Pancreas (tissue), 10 donors: ENCODE results near the gene ABLIM2. TPM values are rescaled to one million over a fixed set of nuclear protein-coding genes. Genes with fewer than 3 reads are reported as not detected.
A peak's percentile ranks its signal among the peaks of the same experiment; 100 is the strongest.

Experiments used
- ATAC-seq, 4 donors: fragments of 200-7000 bp; cut with Tn5 transposase; one replicate each; pipeline versions ENCODE4 v1.8.0 to v1.9.1; 2020; ENCODE audit warnings: mild to moderate bottlenecking in 4 of 4, moderate library complexity in 4 of 4
- DNase-seq, 6 donors: peaks; one replicate each; pipeline ENCODE4 v3.0.0-alpha.2; 2020
- FAIRE-seq: peaks from 2 replicates; lab custom pipeline; 2012; peaks lifted over from hg19 to GRCh38; lab: Jason Lieb, UNC
- H3K27ac ChIP-seq, 4 donors: fragments of 200-600 bp; sonication (generic); 1 replicate in 3 of 4; 2 replicates in 1 of 4; pipeline versions ENCODE4 v1.5.0 to v1.8.0; 2020
- H3K27me3 ChIP-seq, 4 donors: fragments of 200-600 bp; one replicate each; pipeline ENCODE4 v1.8.0; 2021
- H3K36me3 ChIP-seq, 3 donors: fragments of 200-600 bp; sonication (generic) in 1 of 3; one replicate each; pipeline versions ENCODE4 v1.5.0 to v1.8.0; 2020 to 2021
- H3K4me1 ChIP-seq, 3 donors: fragments of 200-600 bp; one replicate each; pipeline ENCODE4 v1.8.0; 2021
- H3K4me3 ChIP-seq, 4 donors: fragments of 200-600 bp; sonication (generic) in 2 of 4; one replicate each; pipeline versions ENCODE4 v1.5.0 to v1.8.0; 2020 to 2021
- H3K9me3 ChIP-seq, 4 donors: fragments of 200-600 bp; one replicate each; pipeline ENCODE4 v1.8.0; 2021
- WGBS, 2 donors: extraction: QIAGEN DNeasy Blood & Tissue Kit; methylation state at CpG; one replicate each; pipeline ENCODE4 v1.1.7; 2013; 5-methylcytosine and 5-hydroxymethylcytosine counted together
- intact Hi-C, 3 donors: fragments of 100-400 bp; cut with DNase I; formaldehyde crosslinking; loops; one replicate each; pipeline versions ENCODE4 v1.11.1 to v1.14.2; 2022
- polyA plus RNA-seq, 2 donors: library from polyadenylated mRNA; stranded (reverse); fragments of 200-250 nt; gene quantifications; one replicate each; pipeline ENCODE4 v1.2.3, GENCODE V29; 2013
- total RNA-seq, 6 donors: library from RNA; stranded (reverse); fragmentation: NEBNext Ultra II Directional in 4 of 6; extraction: Animal tissue kit (Norgen Biotek cat#: 25700) in 4 of 6; gene quantifications; one replicate each; pipeline versions ENCODE4 v1.2.1 to v1.2.4, GENCODE V29; 2021 to 2023
- TF ChIP-seq, protein P1 (sequence below), 4 donors: fragments of 200-600 bp; sonication (generic) in 3 of 4; IDR thresholded peaks; one replicate each; pipeline versions ENCODE4 v1.5.0 to v1.8.0; 2021; ENCODE audit warnings: antibody characterized with exemption in 4 of 4
- donor health status: healthy with polysubstance abuse.
- donor health status: DM: no; HTN: no; CAD: no; lungs with moderate emphysema.
- donor health status: DM: no; HTN: no; CAD: no.
- donor health status: control.
- donor health status: control.
- donor health status: Bipolar disorder and iron deficiency.
- donor health status: DM: yes; HTN: yes; CAD: no.
- donor health status: DM: no; HTN: no; CAD: no.
- donor health status: DM: no; HTN: no; CAD: no.
- donor health status: DM: yes; HTN: yes; CAD: no.

Gene ABLIM2
- total and polyA plus RNA-seq, 8 donors, result 4.3 to 13.1 (median 6.6) TPM

DNA sequence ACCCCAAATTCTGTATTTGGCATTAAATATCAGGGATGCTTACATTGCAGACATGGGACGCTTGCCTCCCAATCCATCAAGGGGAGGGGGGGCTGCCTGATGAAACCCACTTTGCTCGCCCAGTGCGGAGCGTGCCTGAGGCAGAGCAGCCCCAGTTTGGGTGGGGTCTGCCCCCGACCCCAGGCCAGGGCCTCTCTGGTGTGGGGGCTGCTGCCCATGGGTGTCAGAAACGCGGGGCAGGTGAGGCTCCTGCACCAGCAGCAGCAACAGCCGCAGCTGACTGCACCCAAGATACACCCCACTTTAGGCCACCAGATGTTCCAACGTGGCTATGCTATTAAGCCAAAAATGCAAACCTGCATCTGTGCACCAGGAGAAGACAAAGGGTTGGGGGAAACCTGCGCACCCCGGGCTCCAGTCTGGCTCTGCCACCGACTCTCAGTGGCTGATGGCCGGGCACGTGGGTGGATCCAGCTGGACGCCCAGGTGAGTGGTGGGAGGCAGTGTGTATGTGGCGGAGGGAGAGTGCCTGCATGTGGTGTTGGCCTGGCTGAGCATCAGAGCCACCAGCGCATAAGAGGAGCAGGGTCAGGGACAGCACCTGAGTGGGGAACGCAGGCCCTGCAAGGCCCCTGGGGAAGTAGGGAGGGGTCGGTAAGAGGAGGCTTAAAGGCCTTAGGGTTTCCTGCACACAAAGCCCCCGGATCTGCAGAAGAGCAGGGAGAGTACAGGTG is 86.2 kb downstream of the ABLIM2 start:
- DNase-seq (peak in 1 of 6 donors; percentile 49), FAIRE-seq (no peak), ATAC-seq (no peak)
- intact Hi-C loops, result no loop called here
- no peaks in the 10 kb centered on the region for H3K27me3 ChIP-seq
- TF ChIP-seq, protein P1, sequence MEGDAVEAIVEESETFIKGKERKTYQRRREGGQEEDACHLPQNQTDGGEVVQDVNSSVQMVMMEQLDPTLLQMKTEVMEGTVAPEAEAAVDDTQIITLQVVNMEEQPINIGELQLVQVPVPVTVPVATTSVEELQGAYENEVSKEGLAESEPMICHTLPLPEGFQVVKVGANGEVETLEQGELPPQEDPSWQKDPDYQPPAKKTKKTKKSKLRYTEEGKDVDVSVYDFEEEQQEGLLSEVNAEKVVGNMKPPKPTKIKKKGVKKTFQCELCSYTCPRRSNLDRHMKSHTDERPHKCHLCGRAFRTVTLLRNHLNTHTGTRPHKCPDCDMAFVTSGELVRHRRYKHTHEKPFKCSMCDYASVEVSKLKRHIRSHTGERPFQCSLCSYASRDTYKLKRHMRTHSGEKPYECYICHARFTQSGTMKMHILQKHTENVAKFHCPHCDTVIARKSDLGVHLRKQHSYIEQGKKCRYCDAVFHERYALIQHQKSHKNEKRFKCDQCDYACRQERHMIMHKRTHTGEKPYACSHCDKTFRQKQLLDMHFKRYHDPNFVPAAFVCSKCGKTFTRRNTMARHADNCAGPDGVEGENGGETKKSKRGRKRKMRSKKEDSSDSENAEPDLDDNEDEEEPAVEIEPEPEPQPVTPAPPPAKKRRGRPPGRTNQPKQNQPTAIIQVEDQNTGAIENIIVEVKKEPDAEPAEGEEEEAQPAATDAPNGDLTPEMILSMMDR (IDR thresholded peaks at IDR 0.05), result no peak
- H3K4me1 ChIP-seq, result no peaks in the 10 kb centered on the region
- H3K4me3 ChIP-seq, result no peak overlapping the region
- H3K9me3 ChIP-seq, result no peaks in the 10 kb centered on the region
- H3K36me3 ChIP-seq, result no peaks in the 10 kb centered on the region
- H3K27ac ChIP-seq, result no peak overlapping the region
- 87 to 92% methylated on average over 20 of the region's 20 CpGs for WGBS, 2 donors

DNA sequence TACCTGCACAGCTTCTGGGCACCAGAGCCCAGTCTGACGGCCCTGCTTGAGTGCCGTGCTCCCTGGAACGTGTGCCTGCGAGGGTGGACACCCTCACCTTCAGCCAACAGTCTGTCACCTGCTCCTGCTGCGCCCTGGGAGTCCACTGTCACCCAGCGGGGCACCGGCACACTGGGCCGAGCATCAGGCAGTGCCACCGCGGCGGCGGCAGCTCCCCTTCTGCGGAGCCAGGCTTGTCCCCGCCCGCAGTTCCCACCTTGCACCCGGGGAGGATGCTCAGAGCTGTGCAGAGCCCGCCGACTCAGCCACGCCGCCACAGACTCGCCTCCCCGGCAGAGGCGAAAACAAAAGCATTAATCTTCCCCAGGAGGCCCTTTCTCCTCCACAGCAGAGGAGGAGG is 86.8 kb downstream of the ABLIM2 start:
- WGBS, 2 donors, result 75% methylated on average over 23 of the region's 23 CpGs
- DNase-seq, result peak in 1 of 6 donors; percentile 55
- TF ChIP-seq, protein P1 (IDR thresholded peaks at IDR 0.05), result no peak
- H3K9me3 ChIP-seq, result no peaks in the 10 kb centered on the region
- H3K27ac ChIP-seq, result no peak overlapping the region
- H3K4me3 ChIP-seq, result no peak overlapping the region
- no peaks in the 10 kb centered on the region for H3K36me3 ChIP-seq
- no peak for FAIRE-seq
- intact Hi-C loops, result no loop called here
- no peaks in the 10 kb centered on the region for H3K27me3 ChIP-seq
- H3K4me1 ChIP-seq, result no peaks in the 10 kb centered on the region
- ATAC-seq, result peak in 2 of 4 donors; percentile 29 to 57

DNA sequence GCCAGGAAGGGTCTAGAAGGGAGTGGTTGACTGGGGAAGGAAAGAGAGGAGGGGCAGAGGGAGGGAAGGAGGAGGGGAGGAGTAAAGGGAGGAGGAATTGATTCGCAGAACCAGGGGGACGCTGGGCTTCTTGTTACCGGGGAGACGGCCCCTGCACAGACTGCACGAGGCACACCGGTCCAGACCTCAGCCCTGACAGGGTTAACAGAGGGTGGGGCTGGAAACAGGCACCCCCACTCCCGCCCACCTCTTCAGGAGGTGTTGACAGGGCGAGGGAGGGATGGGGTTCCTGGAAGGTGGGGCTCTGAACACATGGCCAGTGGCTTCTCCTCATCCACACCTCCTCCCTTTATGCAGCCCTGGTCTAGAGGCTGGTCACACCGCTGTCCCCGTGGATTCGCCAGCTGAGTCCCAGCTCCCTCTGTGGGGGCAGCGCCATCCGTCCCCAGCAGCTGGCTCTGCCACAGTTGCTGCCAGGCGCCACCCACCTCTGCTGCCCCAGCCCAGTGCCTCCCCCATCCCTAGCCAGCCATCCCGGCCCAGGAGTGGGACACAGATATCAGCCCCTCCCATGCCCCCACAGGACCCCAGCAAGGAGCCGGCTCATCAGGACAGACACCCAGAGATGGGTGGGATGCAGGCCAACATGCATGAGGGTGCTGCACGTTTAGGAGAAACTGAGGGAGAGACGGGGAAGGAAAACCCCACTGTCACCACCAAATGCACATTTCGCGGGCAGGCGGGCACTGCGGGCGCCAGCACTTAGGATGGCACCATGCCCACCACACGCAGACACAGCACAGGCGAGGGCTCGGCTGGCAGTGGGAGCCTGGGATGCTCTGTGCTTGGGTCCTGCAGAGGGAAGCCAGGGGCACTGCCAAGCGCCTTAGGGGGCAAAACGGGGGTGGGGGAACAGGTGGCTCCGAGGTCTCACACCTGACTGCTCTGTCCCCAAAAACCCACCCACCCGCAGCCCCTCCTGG is 87.6 kb downstream of the ABLIM2 start:
- no peaks in the 10 kb centered on the region for H3K4me1 ChIP-seq
- no peak overlapping the region for H3K27ac ChIP-seq
- peak in 2 of 4 donors; percentile 46 to 57 for ATAC-seq
- intact Hi-C loops, result no loop called here
- no peak overlapping the region for H3K4me3 ChIP-seq
- TF ChIP-seq, protein P1 (IDR thresholded peaks at IDR 0.05), result no peak
- no peak for FAIRE-seq
- H3K9me3 ChIP-seq, result no peaks in the 10 kb centered on the region
- DNase-seq, result peak in 1 of 6 donors; percentile 56
- H3K27me3 ChIP-seq, result no peaks in the 10 kb centered on the region
- WGBS, 2 donors, result 75 to 76% methylated on average over 27 to 30 of the region's 30 CpGs
- no peaks in the 10 kb centered on the region for H3K36me3 ChIP-seq

DNA sequence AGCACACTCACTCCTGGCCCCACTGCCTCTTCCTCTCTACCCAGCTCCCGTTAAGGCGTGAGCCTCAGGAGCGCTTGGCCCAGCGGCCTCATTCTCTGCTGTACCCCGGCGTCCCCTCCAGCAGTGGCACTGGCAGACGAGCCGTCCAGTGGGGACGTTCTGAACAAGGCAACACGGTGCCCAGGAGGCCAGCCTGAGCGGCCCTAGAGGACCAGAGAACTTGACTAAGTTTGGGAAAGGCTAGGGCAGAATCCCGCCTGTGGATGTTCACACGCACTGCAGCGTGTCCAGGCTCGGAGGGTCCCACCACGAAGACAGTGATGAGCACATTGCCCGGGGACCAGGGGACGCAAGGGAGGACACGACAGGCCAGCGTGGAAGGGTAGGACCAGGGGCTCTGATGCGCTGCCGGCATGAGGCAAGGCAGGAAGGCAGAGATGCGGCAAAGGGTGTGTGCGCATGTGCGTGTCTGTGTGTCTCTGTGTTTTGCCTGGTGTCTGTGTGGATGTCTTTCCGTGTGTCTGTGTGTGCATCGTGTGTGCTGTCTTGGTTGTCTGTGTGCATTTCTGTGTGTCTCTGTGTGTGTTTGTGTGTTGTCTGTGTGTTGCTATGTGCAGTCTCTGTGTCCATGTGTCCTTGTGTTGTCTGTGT is 89.4 kb downstream of the ABLIM2 start:
- Histone ChIP-seq H3K27me3 (no peaks in the 10 kb centered on the region), H3K27ac (no peak overlapping the region), H3K9me3 (no peaks in the 10 kb centered on the region), H3K4me1 (no peaks in the 10 kb centered on the region), H3K4me3 (no peak overlapping the region), H3K36me3 (no peaks in the 10 kb centered on the region)
- DNase-seq (peak in 1 of 6 donors; percentile 50), FAIRE-seq (no peak), ATAC-seq (no peak)
- TF ChIP-seq, protein P1 (IDR thresholded peaks at IDR 0.05), result no peak
- WGBS, 2 donors, result 90 to 94% methylated on average over 27 of the region's 27 CpGs
- intact Hi-C loops, result no loop called here
